Keratinocyte (primary cell): ENCODE measurements around the gene NAPG.

ENCODE experiments used
- EZH2 ChIP-seq: IDR thresholded peaks from one replicate; pipeline ENCODE4 v1.6.1; 2012; ENCODE audit warnings: inconsistent platforms, mild to moderate bottlenecking, low read length, moderate library complexity
- TF ChIP-seq, protein P1 (sequence below), 3 experiments: IDR thresholded peaks in 1 of 3; conservative IDR thresholded peaks in 1 of 3; optimal IDR thresholded peaks in 1 of 3; 2 replicates in 2 of 3; 3 replicates in 1 of 3; pipeline versions ENCODE3 to v1.5.1; 2011; ENCODE audit warnings: low read length in 3 of 3, mild to moderate bottlenecking in 3 of 3, moderate library complexity in 2 of 3, control low read depth in 1 of 3, inconsistent platforms in 1 of 3; ENCODE audit not compliant: insufficient read depth in 2 of 3; ENCODE audit errors: extremely low read depth in 1 of 3

DNA sequence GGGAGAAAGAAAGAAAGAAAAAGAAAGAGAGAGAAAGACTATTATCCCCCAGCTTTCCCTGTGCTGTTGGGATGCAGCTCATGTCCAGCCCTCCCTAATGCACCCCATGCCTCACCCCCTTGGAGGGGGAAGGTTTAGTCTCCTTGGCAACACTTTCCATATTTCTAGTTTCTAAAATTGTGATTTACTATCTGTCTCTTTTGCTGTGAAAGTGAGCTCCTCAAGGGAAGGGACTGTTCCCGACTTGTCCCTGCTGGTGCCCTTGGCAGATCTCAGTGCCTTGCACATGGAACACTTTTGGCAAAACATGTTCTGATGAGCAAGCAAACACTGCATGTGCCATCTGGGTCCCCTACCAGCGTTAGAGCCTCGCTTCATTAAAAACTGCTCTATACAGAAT lies 11.7 kb upstream of the NAPG start:
- TF ChIP-seq, protein P1, sequence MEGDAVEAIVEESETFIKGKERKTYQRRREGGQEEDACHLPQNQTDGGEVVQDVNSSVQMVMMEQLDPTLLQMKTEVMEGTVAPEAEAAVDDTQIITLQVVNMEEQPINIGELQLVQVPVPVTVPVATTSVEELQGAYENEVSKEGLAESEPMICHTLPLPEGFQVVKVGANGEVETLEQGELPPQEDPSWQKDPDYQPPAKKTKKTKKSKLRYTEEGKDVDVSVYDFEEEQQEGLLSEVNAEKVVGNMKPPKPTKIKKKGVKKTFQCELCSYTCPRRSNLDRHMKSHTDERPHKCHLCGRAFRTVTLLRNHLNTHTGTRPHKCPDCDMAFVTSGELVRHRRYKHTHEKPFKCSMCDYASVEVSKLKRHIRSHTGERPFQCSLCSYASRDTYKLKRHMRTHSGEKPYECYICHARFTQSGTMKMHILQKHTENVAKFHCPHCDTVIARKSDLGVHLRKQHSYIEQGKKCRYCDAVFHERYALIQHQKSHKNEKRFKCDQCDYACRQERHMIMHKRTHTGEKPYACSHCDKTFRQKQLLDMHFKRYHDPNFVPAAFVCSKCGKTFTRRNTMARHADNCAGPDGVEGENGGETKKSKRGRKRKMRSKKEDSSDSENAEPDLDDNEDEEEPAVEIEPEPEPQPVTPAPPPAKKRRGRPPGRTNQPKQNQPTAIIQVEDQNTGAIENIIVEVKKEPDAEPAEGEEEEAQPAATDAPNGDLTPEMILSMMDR (optimal IDR thresholded peaks at IDR 0.05 in 1 of 3, IDR thresholded peaks at IDR 0.05 in 1 of 3, conservative IDR thresholded peaks at IDR 0.05 in 1 of 3; ENCODE audit: extremely low read depth in 1 of 3, insufficient read depth in 2 of 3, low read length in 3 of 3) = no peak
- TF ChIP-seq EZH2 = no peak
